ENCODE results near the gene MED25. TPM values are rescaled to one million over a fixed set of nuclear protein-coding genes. Genes with fewer than 3 reads are reported as not detected.
"Not testable (repeated sequence)": the region's sequence is repeated elsewhere in the genome, so short reads cannot be mapped to it uniquely, and the experiment has no call there.

MED25 gene
- total and polyA plus RNA-seq, 9 of the 15 experiments (the other 6 are each of a cell fraction or from before 2014, with no cell fraction given) = 4.1 to 93.9 (median 19.3) TPM

DNA sequence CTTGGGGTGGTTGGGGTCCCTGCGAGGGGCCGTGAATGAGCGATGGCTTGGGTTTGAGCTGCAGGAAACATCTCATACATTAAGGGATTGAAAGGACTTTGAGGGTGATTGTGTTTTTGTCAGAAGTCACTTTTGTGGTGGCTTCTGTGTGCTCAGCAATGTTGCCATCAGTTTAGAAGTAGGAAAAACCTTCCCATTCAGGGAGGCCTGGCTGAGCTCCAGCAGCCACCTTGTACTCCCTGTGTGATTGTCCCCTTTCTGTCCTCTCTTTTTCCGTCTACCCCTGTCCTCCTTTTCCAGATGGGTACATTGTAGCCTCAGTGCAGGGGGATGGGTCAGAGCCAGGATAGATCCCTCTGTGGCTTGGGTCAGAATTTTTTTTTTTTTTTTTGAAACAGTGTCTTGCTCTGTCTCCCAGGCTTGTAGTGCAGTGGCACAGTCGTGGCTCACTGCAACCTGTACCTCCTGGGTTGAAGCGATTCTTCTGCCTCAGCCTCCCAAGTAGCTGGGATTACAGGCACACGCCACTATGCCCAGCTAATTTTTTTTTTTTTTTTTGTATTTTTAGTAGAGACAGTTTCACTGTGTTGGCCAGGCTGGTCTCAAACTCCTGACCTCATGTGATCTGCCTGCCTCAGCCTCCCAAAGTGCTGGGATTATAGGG lies 1.5 kb downstream of the MED25 start:
- peaks cover 47% of the 10 kb centered on the region for H3K79me2 ChIP-seq (ENCODE audit: control insufficient read depth, insufficient read depth, low read length)
- 24% methylated on average over 7 of the region's 7 CpGs for WGBS (ENCODE audit: insufficient coverage, low coverage, missing lambda C conversion rate)

More for the DNA sequence above, 1.5 kb downstream of the MED25 start:
- H3K4me1 ChIP-seq (replicated peaks in 1 of 2; ENCODE audit: control insufficient read depth in 2 of 2, insufficient read depth in 2 of 2, low read length in 2 of 2) = peaks cover 17 to 36% of the 10 kb centered on the region in 2 experiments
- FAIRE-seq = peak; percentile 59
- H3K9me1 ChIP-seq (ENCODE audit: control insufficient read depth, insufficient read depth, low read length); ATAC-seq; H4K20me1 ChIP-seq (replicated peaks; ENCODE audit: control insufficient read depth, insufficient read depth, low read length); CTCF ChIA-PET (ENCODE audit: low intra/inter-chr PET ratio); H3K9me3 ChIP-seq (replicated peaks; ENCODE audit: control insufficient read depth, insufficient read depth, low read depth, low read length); BruUV-seq (replicated peaks); in situ Hi-C loops (cut with MboI); H2AFZ ChIP-seq (ENCODE audit: low read depth, low read length); H3K27me3 ChIP-seq (ENCODE audit: control insufficient read depth in 2 of 2, insufficient read depth in 2 of 2, low read length in 2 of 2): not testable (repeated sequence)
- peaks cover 32% of the 10 kb centered on the region for H3K36me3 ChIP-seq (ENCODE audit: control insufficient read depth, insufficient read depth, low read length)
- H3K9ac ChIP-seq (ENCODE audit: insufficient read depth in 1 of 2, low read depth in 2 of 2, low read length in 2 of 2) = peak overlapping the region; percentile 86 to 95
- peak overlapping the region; percentile 86 for H3K4me3 ChIP-seq
- POLR2A ChIA-PET = interaction anchor here (0.8 to 1.2 kb wide), 8 partner anchors 9 to 102 kb away, joined by 3 to 9 read pairs (median 5); partner anchors contain the start of gene PTOV1
- peak in 1 of 4 experiments; percentile 42 for DNase-seq (ENCODE audit: extremely low read depth in 1 of 4, low spot score in 3 of 4)
- TF ChIP-seq, protein P1, sequence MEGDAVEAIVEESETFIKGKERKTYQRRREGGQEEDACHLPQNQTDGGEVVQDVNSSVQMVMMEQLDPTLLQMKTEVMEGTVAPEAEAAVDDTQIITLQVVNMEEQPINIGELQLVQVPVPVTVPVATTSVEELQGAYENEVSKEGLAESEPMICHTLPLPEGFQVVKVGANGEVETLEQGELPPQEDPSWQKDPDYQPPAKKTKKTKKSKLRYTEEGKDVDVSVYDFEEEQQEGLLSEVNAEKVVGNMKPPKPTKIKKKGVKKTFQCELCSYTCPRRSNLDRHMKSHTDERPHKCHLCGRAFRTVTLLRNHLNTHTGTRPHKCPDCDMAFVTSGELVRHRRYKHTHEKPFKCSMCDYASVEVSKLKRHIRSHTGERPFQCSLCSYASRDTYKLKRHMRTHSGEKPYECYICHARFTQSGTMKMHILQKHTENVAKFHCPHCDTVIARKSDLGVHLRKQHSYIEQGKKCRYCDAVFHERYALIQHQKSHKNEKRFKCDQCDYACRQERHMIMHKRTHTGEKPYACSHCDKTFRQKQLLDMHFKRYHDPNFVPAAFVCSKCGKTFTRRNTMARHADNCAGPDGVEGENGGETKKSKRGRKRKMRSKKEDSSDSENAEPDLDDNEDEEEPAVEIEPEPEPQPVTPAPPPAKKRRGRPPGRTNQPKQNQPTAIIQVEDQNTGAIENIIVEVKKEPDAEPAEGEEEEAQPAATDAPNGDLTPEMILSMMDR (IDR thresholded peaks at IDR 0.05 in 2 of 3, conservative IDR thresholded peaks at IDR 0.05 in 1 of 3; ENCODE audit: insufficient read depth in 2 of 3, low read depth in 1 of 3, low read length in 3 of 3) = 0 out of 6 replicates have a peak, but pooled peaks of 1 of the 3 experiments have one; percentile 3
- TF ChIP-seq MTA3 (IDR thresholded peaks at IDR 0.05; ENCODE audit: borderline replicate concordance) (0 out of 2 replicates have a peak, but pooled peaks have one; percentile 1), KDM5B (IDR thresholded peaks at IDR 0.05; ENCODE audit: insufficient replicate concordance, low read depth, low read length) (peak; percentile 6), ZBTB7A (IDR thresholded peaks at IDR 0.05; ENCODE audit: borderline replicate concordance, control insufficient read depth, low read depth, low read length) (peak; percentile 35; the same call in 1 of the 2 replicates), NFIC (IDR thresholded peaks at IDR 0.05) (peak; percentile 62)
- peak overlapping the region; percentile 90 for H3K27ac ChIP-seq (ENCODE audit: extremely low read depth, low read depth, low read length)
- H3K4me2 ChIP-seq (ENCODE audit: insufficient read depth, low read length) = peak overlapping the region; percentile 82
- intact Hi-C loops (cut with micrococcal nuclease) = loop anchor here (2.0 kb wide), 1 partner anchor 25 kb away; no protein-coding TSS in a partner anchor

All from K562 (cell line).